ENCODE measurements around the gene IRAK3. TPM values are rescaled to one million over a fixed set of nuclear protein-coding genes. Genes with fewer than 3 reads are reported as not detected.

IRAK3 gene
- total RNA-seq, 1 experiment from 2014 or later = 0.07 TPM

- DNase-seq = no peak
- Histone ChIP-seq H3F3A (ENCODE audit: insufficient read depth, low read depth) (no peaks in the 10 kb centered on the region), H3K4me3 (no peak overlapping the region), H3K4me2 (no peak overlapping the region), H3K36me3 (ENCODE audit: low read depth) (no peaks in the 10 kb centered on the region), H3K9me2 (ENCODE audit: insufficient read depth) (no peaks in the 10 kb centered on the region), H2AFZ (no peak overlapping the region), H3K27me3 (ENCODE audit: insufficient read depth, low read depth) (no peaks in the 10 kb centered on the region), H3K27ac (no peak overlapping the region), H3K4me1 (replicated peaks; ENCODE audit: insufficient read depth) (no peaks in the 10 kb centered on the region), H3K79me2 (ENCODE audit: low read depth) (no peaks in the 10 kb centered on the region), H4K20me1 (ENCODE audit: insufficient read depth) (no peaks in the 10 kb centered on the region), H3K9me3 (ENCODE audit: insufficient read depth, low read depth) (no peaks in the 10 kb centered on the region)
- BruUV-seq (replicated peaks) = no TSS peak
- intact Hi-C loops (cut with micrococcal nuclease; ENCODE audit: unreplicated experiment) = loop anchor here (10.0 kb wide), 1 partner anchor 425 kb away; no protein-coding TSS in a partner anchor
- TF ChIP-seq EZH2 (IDR thresholded peaks at IDR 0.05; ENCODE audit: low read depth) (no peak), CTCF (conservative IDR thresholded peaks at IDR 0.05) (peak; percentile 71)
- CTCF ChIA-PET = interaction anchor here (0.5 to 0.8 kb wide), 2 partner anchors 100 to 424 kb away, joined by 3 to 6 read pairs; partner anchors contain the start of gene TMBIM4
- POLR2A ChIA-PET (ENCODE audit: unreplicated experiment) = no interaction called here
Observed at GRCh38 chr12:66269757-66270383, 80.9 kb downstream of the IRAK3 start.

GRCh38 chr12:66270613-66271012, 81.6 kb downstream of the IRAK3 start:
- Histone ChIP-seq H3F3A (ENCODE audit: insufficient read depth, low read depth) (no peaks in the 10 kb centered on the region), H3K4me3 (no peak overlapping the region), H3K4me2 (no peak overlapping the region), H3K4me1 (replicated peaks; ENCODE audit: insufficient read depth) (no peaks in the 10 kb centered on the region), H2AFZ (no peak overlapping the region), H3K9me2 (ENCODE audit: insufficient read depth) (no peaks in the 10 kb centered on the region), H4K20me1 (ENCODE audit: insufficient read depth) (no peaks in the 10 kb centered on the region), H3K27me3 (ENCODE audit: insufficient read depth, low read depth) (no peaks in the 10 kb centered on the region), H3K36me3 (ENCODE audit: low read depth) (no peaks in the 10 kb centered on the region), H3K27ac (no peak overlapping the region), H3K79me2 (ENCODE audit: low read depth) (no peaks in the 10 kb centered on the region), H3K9me3 (ENCODE audit: insufficient read depth, low read depth) (no peaks in the 10 kb centered on the region)
- TF ChIP-seq CTCF (conservative IDR thresholded peaks at IDR 0.05) = no peak
- TF ChIP-seq EZH2 (IDR thresholded peaks at IDR 0.05; ENCODE audit: low read depth) = no peak
- ChIA-PET CTCF (interaction anchor here (0.5 to 0.8 kb wide), 3 partner anchors 101 to 484 kb away, joined by 3 to 6 read pairs (median 3); partner anchors contain the start of gene TMBIM4), POLR2A (ENCODE audit: unreplicated experiment) (no interaction called here)
- intact Hi-C loops (cut with micrococcal nuclease; ENCODE audit: unreplicated experiment) = loop anchor here (10.0 kb wide), 1 partner anchor 424 kb away; no protein-coding TSS in a partner anchor
- BruUV-seq (replicated peaks) = no TSS peak
- DNase-seq = no peak

- no peaks in the 10 kb centered on the region for H3K9me2 ChIP-seq (ENCODE audit: insufficient read depth)
- H3K27ac ChIP-seq = no peak overlapping the region
- intact Hi-C loops (cut with micrococcal nuclease; ENCODE audit: unreplicated experiment) = loop anchor here (10.0 kb wide), 1 partner anchor 422 kb away; no protein-coding TSS in a partner anchor
- no peaks in the 10 kb centered on the region for H3K27me3 ChIP-seq (ENCODE audit: insufficient read depth, low read depth)
- no peak overlapping the region for H3K4me2 ChIP-seq
- no TSS peak for BruUV-seq (replicated peaks)
- H3F3A ChIP-seq (ENCODE audit: insufficient read depth, low read depth) = no peaks in the 10 kb centered on the region
- no peaks in the 10 kb centered on the region for H3K79me2 ChIP-seq (ENCODE audit: low read depth)
- no peak for DNase-seq
- no peak overlapping the region for H3K4me3 ChIP-seq
- CTCF ChIA-PET = no interaction called here
- H2AFZ ChIP-seq = no peak overlapping the region
- TF ChIP-seq EZH2 (IDR thresholded peaks at IDR 0.05; ENCODE audit: low read depth) (no peak), CTCF (conservative IDR thresholded peaks at IDR 0.05) (no peak)
- POLR2A ChIA-PET (ENCODE audit: unreplicated experiment) = no interaction called here
- no peaks in the 10 kb centered on the region for H3K36me3 ChIP-seq (ENCODE audit: low read depth)
- no peaks in the 10 kb centered on the region for H3K9me3 ChIP-seq (ENCODE audit: insufficient read depth, low read depth)
- no peaks in the 10 kb centered on the region for H3K4me1 ChIP-seq (replicated peaks; ENCODE audit: insufficient read depth)
- H4K20me1 ChIP-seq (ENCODE audit: insufficient read depth) = no peaks in the 10 kb centered on the region
Observed at GRCh38 chr12:66272650-66273049, 83.6 kb downstream of the IRAK3 start.
